Measurements from ENCODE around the gene ECPAS.

ECPAS gene

DNA sequence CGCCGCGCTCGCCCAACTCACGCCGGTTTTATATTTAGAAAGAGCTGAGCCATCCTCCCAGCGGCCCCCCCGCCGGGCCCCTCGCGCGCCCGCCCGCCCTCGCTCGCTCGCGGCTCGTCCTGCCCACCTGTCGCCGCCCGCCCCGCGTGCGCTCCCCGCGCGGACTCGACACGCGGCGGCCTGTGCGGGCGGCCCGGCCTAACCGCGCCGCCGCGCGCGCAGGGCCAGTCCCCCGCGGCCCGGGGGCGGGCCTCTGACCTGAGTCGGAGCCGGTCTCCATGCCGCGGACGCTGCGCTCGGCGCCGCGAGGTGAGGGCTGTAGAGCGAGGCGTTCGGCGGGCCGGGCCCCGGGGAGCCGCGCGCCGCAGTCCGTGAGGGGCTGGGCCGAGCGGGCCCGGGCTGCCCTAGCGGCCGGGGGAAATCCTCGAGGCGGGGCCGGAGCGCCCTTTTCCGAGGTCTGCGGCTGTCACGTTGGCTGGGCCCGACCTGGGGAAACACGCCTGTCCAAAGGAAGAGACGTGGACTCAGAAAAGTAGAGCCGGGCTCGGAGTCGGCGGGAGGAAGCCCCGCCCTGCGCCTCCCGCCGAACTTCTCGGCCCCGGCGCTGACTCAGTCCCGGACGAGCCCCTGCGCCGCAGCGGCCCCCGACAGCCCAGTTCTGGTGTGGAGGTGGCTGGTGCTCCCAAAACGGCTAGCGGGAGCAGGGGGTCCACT lies at the start of gene ECPAS:
Gene ECPAS, minus strand, starts transcription at position 526 of the 714 bp plus-strand sequence. CDS start 11,465 bp downstream, outside the sequence.
- peak; percentile 89 for ATAC-seq
- TF ChIP-seq, protein P1, sequence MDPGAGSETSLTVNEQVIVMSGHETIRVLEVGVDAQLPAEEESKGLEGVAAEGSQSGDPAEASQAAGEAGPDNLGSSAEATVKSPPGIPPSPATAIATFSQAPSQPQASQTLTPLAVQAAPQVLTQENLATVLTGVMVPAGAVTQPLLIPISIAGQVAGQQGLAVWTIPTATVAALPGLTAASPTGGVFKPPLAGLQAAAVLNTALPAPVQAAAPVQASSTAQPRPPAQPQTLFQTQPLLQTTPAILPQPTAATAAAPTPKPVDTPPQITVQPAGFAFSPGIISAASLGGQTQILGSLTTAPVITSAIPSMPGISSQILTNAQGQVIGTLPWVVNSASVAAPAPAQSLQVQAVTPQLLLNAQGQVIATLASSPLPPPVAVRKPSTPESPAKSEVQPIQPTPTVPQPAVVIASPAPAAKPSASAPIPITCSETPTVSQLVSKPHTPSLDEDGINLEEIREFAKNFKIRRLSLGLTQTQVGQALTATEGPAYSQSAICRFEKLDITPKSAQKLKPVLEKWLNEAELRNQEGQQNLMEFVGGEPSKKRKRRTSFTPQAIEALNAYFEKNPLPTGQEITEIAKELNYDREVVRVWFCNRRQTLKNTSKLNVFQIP (CRISPR knock-in tag; IDR thresholded peaks at IDR 0.05; ENCODE audit: borderline replicate concordance, low read depth), result no peak
- TF ChIP-seq, protein P2, sequence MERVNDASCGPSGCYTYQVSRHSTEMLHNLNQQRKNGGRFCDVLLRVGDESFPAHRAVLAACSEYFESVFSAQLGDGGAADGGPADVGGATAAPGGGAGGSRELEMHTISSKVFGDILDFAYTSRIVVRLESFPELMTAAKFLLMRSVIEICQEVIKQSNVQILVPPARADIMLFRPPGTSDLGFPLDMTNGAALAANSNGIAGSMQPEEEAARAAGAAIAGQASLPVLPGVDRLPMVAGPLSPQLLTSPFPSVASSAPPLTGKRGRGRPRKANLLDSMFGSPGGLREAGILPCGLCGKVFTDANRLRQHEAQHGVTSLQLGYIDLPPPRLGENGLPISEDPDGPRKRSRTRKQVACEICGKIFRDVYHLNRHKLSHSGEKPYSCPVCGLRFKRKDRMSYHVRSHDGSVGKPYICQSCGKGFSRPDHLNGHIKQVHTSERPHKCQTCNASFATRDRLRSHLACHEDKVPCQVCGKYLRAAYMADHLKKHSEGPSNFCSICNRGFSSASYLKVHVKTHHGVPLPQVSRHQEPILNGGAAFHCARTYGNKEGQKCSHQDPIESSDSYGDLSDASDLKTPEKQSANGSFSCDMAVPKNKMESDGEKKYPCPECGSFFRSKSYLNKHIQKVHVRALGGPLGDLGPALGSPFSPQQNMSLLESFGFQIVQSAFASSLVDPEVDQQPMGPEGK (CRISPR knock-in tag; IDR thresholded peaks at IDR 0.05; ENCODE audit: borderline replicate concordance), result peak; percentile 54; the same call in 1 of the 2 replicates

GRCh38 chr9:111533099-111533790 lies 49.1 kb upstream of the ECPAS start:
- TF ChIP-seq CREB5 (CRISPR knock-in tag; IDR thresholded peaks at IDR 0.05; ENCODE audit: low read depth) (no peak), OSR1 (CRISPR knock-in tag; IDR thresholded peaks at IDR 0.05) (no peak), ZFP30 (CRISPR knock-in tag; IDR thresholded peaks at IDR 0.05) (no peak), TCF4 (CRISPR knock-in tag; IDR thresholded peaks at IDR 0.05; ENCODE audit: borderline replicate concordance) (no peak), RARB (CRISPR knock-in tag; IDR thresholded peaks at IDR 0.05) (no peak), ZNF8 (CRISPR knock-in tag; IDR thresholded peaks at IDR 0.05) (no peak), TOX (CRISPR knock-in tag; IDR thresholded peaks at IDR 0.05; ENCODE audit: borderline replicate concordance) (no peak), SNAI2 (CRISPR knock-in tag; IDR thresholded peaks at IDR 0.05) (no peak), ZNF565 (CRISPR knock-in tag; conservative IDR thresholded peaks at IDR 0.05; ENCODE audit: low read depth) (no peak), GLIS3 (CRISPR knock-in tag; IDR thresholded peaks at IDR 0.05) (no peak), ZNF70 (CRISPR knock-in tag; IDR thresholded peaks at IDR 0.05) (no peak), PPARA (CRISPR knock-in tag; IDR thresholded peaks at IDR 0.05; ENCODE audit: borderline replicate concordance) (no peak)
- TF ChIP-seq, protein P1 (CRISPR knock-in tag; IDR thresholded peaks at IDR 0.05; ENCODE audit: borderline replicate concordance, low read depth), result no peak
- ATAC-seq, result no peak

DNA sequence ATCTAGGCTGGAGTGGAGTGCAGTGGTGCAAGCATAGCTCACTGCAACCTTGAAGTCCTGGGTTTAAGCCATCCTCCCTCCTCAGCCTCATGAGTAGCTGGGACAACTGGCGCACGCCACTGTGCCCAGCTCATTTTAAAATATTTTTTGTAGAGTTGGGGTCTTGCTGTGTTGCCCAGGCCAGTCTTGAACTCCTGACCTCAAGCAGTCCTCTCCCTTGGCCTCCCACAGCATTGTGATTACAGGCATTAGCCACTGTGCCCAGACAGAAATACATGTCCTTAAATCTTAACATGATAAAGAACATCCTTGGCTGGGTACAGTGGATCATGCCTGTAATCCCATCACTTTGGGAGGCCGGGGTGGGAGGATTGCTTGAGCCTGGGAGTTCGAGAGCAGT lies 47.5 kb upstream of the ECPAS start:
- TF ChIP-seq PPARA (CRISPR knock-in tag; IDR thresholded peaks at IDR 0.05; ENCODE audit: borderline replicate concordance), result no peak
- no peak for TF ChIP-seq ESRRG (CRISPR knock-in tag; IDR thresholded peaks at IDR 0.05)
- TF ChIP-seq CSDC2 (CRISPR knock-in tag; IDR thresholded peaks at IDR 0.05), result no peak
- TF ChIP-seq GLIS3 (CRISPR knock-in tag; IDR thresholded peaks at IDR 0.05), result no peak
- no peak for ATAC-seq

- no peak for TF ChIP-seq ZC3H10 (CRISPR knock-in tag; IDR thresholded peaks at IDR 0.05)
- no peak for TF ChIP-seq ARNTL (CRISPR knock-in tag; IDR thresholded peaks at IDR 0.05; ENCODE audit: borderline replicate concordance, low read depth)
- TF ChIP-seq, protein P2 (CRISPR knock-in tag; IDR thresholded peaks at IDR 0.05; ENCODE audit: borderline replicate concordance), result no peak
- TF ChIP-seq ESRRG (CRISPR knock-in tag; IDR thresholded peaks at IDR 0.05), result no peak
- no peak for ATAC-seq
Observed at GRCh38 chr9:111529787-111530186, 45.6 kb upstream of the ECPAS start.
